Measurements from ENCODE around the gene PITPNC1.
"Not testable (repeated sequence)": the region's sequence is repeated elsewhere in the genome, so short reads cannot be mapped to it uniquely, and the experiment has no call there.

The PITPNC1 gene

GRCh38 chr17:67696853-67697498 is 319.9 kb downstream of the PITPNC1 start:
- TF ChIP-seq CTCF (IDR thresholded peaks at IDR 0.05) = no peak
- no peak for TF ChIP-seq ZFX (IDR thresholded peaks at IDR 0.05; ENCODE audit: borderline replicate concordance)

GRCh38 chr17:67700037-67700724 is 323.1 kb downstream of the PITPNC1 start:
- no peak for TF ChIP-seq ZFX (IDR thresholded peaks at IDR 0.05; ENCODE audit: borderline replicate concordance)
- no peak for TF ChIP-seq CTCF (IDR thresholded peaks at IDR 0.05)
- H3K27ac ChIP-seq = no peak overlapping the region

More at GRCh38 chr17:67696853-67697498, 319.9 kb downstream of the PITPNC1 start:
- no peak overlapping the region for H3K27ac ChIP-seq

- H3K27ac ChIP-seq = no peak overlapping the region
- TF ChIP-seq CTCF (IDR thresholded peaks at IDR 0.05) (no peak), ZFX (IDR thresholded peaks at IDR 0.05; ENCODE audit: borderline replicate concordance) (no peak)
These were observed 323.6 kb downstream of the PITPNC1 start for GRCh38 chr17:67700725-67701119.

- H3K27ac ChIP-seq = not testable (repeated sequence)
These were observed 325.8 kb downstream of the PITPNC1 start for GRCh38 chr17:67702861-67703260.

GRCh38 chr17:67707442-67707841 is 330.4 kb downstream of the PITPNC1 start:
- TF ChIP-seq ZFX (IDR thresholded peaks at IDR 0.05; ENCODE audit: borderline replicate concordance) (no peak), CTCF (IDR thresholded peaks at IDR 0.05) (no peak)
- no peak overlapping the region for H3K27ac ChIP-seq

GRCh38 chr17:67708378-67708777 is 331.3 kb downstream of the PITPNC1 start:
- no peak for TF ChIP-seq CTCF (IDR thresholded peaks at IDR 0.05)
- TF ChIP-seq ZFX (IDR thresholded peaks at IDR 0.05; ENCODE audit: borderline replicate concordance) = no peak
- H3K27ac ChIP-seq = no peak overlapping the region

- no peak for TF ChIP-seq ZFX (IDR thresholded peaks at IDR 0.05; ENCODE audit: borderline replicate concordance)
- TF ChIP-seq CTCF (IDR thresholded peaks at IDR 0.05) = no peak
- H3K27ac ChIP-seq = no peak overlapping the region
These were observed 334.8 kb downstream of the PITPNC1 start for GRCh38 chr17:67711916-67712315.
